Type B pancreatic cell (in vitro differentiated cells): ENCODE results near the gene DBX2. TPM values are rescaled to one million over a fixed set of nuclear protein-coding genes. Genes with fewer than 3 reads are reported as not detected.

Experiments used
- DNase-seq: peaks from one replicate; pipeline ENCODE4 v3.0.0; 2021; ENCODE audit warnings: mixed read lengths; ENCODE audit not compliant: unreplicated experiment; ENCODE audit errors: extremely low spot score
- H3K27ac Mint-ChIP-seq: 2 replicates; pipeline ENCODE4 v1.8.0; 2021; ENCODE audit warnings: mild to moderate bottlenecking, mixed read lengths
- H3K27me3 Mint-ChIP-seq: 2 replicates; pipeline ENCODE4 v1.8.0; 2021; ENCODE audit warnings: mixed read lengths
- H3K36me3 Mint-ChIP-seq: 2 replicates; pipeline ENCODE4 v1.8.0; 2021; ENCODE audit warnings: mixed read lengths
- H3K4me1 Mint-ChIP-seq: one replicate; pipeline ENCODE4 v1.8.0; 2021; ENCODE audit warnings: mixed read lengths; ENCODE audit not compliant: unreplicated experiment
- H3K4me3 Mint-ChIP-seq: 2 replicates; pipeline ENCODE4 v1.8.0; 2021; ENCODE audit warnings: mild to moderate bottlenecking, mixed read lengths
- H3K9me3 Mint-ChIP-seq: 2 replicates; pipeline ENCODE4 v1.8.0; 2021; ENCODE audit warnings: mixed read lengths
- total RNA-seq: library from RNA; stranded (reverse); gene quantifications from 2 replicates; pipeline ENCODE4 v1.2.1, GENCODE V29; 2021; ENCODE audit warnings: low replicate concordance
- TF ChIP-seq, protein P1 (sequence below): fragments of 200-600 bp; sonication (generic); conservative IDR thresholded peaks from 2 replicates; pipeline ENCODE4 v1.5.0; 2021; ENCODE audit warnings: antibody characterized with exemption, mild to moderate bottlenecking

Gene DBX2
- total RNA-seq, 1 donor from 2014 or later, result not detected

DNA sequence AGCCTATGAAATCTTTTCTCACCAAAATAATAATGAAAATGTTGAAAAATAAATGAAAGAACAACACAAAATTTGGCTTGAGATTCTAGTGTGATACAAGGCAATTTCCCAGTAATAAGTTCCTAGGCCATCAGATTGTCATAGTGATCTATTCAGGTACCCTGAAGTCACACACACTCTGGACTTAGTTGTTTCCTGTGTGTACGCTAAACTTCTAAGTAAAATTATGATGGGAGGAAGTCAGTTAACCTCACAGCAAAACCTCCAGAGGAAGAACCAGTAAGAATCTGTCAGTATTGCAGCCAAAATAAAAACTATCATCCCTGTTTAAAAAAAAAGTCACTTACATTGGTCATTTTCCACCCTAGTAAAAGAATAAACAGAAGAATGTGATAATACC, 81.9 kb downstream of the DBX2 start:
- Mint-ChIP-seq H3K4me3 (no peak overlapping the region), H3K9me3 (peaks cover 19% of the 10 kb centered on the region), H3K27ac (no peak overlapping the region), H3K4me1 (no peaks in the 10 kb centered on the region), H3K27me3 (peaks cover 17% of the 10 kb centered on the region), H3K36me3 (no peaks in the 10 kb centered on the region)
- no peak for DNase-seq
- TF ChIP-seq, protein P1, sequence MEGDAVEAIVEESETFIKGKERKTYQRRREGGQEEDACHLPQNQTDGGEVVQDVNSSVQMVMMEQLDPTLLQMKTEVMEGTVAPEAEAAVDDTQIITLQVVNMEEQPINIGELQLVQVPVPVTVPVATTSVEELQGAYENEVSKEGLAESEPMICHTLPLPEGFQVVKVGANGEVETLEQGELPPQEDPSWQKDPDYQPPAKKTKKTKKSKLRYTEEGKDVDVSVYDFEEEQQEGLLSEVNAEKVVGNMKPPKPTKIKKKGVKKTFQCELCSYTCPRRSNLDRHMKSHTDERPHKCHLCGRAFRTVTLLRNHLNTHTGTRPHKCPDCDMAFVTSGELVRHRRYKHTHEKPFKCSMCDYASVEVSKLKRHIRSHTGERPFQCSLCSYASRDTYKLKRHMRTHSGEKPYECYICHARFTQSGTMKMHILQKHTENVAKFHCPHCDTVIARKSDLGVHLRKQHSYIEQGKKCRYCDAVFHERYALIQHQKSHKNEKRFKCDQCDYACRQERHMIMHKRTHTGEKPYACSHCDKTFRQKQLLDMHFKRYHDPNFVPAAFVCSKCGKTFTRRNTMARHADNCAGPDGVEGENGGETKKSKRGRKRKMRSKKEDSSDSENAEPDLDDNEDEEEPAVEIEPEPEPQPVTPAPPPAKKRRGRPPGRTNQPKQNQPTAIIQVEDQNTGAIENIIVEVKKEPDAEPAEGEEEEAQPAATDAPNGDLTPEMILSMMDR, result no peak

Other genes with a start within 250 kb of the DBX2 start
- gene NELL2, start 174.8 kb downstream of the DBX2 start, total RNA-seq, result 10.4 and 27.1 TPM in 2 replicates
- gene ANO6, start 165.0 kb upstream of the DBX2 start, total RNA-seq, result 35.0 and 38.1 TPM in 2 replicates